C1 segment of cervical spinal cord (tissue), 14 donors: ENCODE measurements around the gene CHST3.
A peak's percentile ranks its signal among the peaks of the same experiment; 100 is the strongest.
"Not testable (repeated sequence)": the region's sequence is repeated elsewhere in the genome, so short reads cannot be mapped to it uniquely, and the experiment has no call there.

ENCODE experiments used
- DNase-seq, 14 donors: peaks; one replicate each; lab custom pipeline; 2025; lab: John Stamatoyannopoulos, UW

Gene CHST3, protein sequence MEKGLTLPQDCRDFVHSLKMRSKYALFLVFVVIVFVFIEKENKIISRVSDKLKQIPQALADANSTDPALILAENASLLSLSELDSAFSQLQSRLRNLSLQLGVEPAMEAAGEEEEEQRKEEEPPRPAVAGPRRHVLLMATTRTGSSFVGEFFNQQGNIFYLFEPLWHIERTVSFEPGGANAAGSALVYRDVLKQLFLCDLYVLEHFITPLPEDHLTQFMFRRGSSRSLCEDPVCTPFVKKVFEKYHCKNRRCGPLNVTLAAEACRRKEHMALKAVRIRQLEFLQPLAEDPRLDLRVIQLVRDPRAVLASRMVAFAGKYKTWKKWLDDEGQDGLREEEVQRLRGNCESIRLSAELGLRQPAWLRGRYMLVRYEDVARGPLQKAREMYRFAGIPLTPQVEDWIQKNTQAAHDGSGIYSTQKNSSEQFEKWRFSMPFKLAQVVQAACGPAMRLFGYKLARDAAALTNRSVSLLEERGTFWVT

DNA sequence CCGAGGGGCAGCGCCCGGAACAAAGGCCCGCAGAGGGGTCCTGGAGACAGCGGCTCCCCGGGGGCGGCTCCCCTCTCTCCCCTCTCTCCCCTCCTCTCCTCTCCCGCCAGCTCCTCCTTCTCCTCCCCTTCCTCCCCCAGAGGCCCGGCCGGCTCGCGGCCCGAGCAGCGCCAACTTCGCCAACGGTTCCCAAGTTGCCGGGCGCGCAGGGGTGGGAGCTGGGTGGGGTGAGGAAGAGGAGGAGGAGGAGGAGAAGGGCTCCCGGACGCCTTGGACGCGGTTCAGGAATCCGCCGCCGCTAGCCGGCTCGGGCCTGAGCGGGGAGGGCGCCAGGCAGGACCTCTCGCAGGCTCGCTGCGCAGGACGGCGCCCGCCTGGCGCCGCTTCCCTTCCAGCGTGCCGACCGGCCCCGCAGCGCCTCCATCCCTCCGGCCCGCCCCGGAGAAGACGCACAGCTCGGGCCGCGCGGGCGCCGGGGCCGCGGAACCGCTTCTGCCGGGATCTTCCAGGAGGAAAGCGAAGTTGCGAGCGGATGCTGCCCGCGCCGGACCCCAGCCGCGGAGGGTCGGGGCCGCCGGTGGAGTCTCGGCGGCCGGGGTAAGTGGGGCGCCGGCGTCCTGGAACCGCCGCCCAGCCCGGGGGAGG lies at the start of gene CHST3:
Gene CHST3 (plus strand): TSS at position 298 of the 645 bp plus-strand sequence. CDS start 41,448 bp downstream, outside the sequence.
- peak in 11 of 14 donors; percentile 20 to 82 (median 65) for DNase-seq

DNA sequence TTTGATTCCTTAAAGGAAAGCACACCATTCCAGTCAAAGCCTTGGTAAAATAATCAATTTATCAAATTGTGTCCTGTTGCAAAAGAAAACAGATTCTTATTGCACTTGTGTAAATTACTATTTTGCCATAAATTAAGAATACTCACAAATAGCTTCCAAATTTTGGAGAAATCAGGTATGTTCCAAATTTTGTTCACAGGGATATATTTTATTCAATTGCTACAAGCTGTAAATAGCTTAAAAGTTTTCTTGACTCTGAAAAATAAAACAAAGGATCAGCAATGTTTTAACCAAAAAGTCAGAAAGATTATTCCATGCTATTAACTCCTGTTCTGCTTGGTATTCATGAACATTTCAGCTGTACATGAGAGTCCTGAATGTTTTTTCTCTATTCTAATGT lies 47.4 kb upstream of the CHST3 start:
- no peak for DNase-seq

DNA sequence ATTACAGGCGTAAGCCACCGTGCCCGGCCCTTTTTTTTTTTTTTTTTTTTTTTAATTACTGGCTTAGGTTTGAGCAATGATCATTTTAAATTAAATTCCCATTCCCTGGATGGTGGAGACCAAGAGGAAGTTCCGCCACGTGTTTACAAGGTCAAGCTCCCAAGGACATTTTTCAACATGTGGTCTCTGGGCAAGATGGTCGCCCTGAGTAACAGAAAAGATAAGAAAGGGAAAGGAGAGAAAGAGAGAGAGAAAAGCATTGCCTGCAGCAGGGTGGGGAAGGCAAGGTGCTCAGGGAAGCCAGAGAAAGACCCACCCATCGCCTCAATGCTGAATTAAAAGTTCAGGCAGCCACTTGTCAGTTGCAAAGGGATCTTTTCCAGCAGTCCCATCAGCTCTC lies 45.2 kb upstream of the CHST3 start:
- DNase-seq, result no peak

DNA sequence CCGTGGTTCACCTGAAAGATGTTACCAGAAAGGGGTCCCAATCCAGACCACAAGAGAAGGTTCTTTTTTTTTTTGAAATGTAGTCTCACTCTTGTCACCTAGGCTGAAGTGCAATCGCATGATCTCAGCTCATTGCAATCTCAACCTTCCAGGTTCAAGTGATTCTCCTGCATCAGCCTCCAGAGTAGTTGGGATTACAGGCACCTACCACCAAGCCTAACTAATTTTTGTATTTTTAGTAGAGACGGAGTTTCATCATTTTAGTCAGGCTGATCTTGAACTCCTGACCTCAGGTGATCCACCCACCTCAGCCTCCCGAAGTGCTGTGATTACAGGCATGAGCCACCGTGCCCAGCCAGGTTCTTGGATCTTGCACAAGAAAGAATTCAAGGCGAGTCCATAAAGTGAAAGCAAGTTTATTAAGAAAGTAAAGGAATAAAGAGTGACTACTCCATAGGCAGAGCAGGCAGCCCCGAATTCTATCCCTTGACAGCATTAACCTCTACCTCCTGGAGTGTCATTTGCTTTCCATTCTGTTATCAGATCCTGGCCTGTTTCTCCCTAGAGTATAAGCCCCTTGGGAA lies 44.1 kb upstream of the CHST3 start:
- DNase-seq, result not testable (repeated sequence)

DNA sequence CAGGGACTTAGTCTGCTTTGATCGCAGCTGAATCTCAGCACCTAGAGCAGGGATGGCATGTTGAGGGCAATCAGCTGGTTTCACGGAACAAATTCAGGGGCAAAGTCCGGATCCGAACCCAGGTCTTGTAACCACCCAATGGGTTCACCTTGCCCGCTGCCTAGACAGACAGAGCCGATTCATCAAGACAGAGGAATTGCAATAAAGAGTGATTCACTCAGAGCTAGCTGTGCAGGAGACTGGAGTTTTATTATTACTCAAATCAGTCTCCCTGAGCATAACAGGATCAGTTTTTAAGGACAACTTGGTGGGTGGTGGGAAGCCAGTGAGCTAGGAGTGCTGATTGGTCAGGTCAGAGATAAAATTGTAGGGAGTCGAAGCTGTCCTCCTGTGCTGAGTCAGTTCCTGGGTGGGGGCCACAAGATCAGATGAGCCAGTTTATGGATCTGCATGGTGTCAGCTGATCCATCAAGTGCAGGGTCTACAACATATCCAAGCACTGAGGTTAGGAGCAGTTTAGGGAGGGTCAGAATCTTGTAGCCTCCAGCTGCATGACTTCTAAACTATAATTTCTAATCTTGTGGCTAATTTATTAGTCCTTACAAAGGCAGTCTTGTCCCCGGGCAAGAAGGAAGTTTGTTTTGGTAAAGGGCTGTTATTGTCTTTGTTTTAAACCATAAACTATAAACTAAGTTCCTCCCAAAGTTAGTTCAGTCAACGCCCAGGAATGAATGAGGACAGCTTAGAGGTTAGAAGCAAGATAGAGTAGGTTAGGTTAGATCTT lies 43.5 kb upstream of the CHST3 start:
- no peak for DNase-seq

DNA sequence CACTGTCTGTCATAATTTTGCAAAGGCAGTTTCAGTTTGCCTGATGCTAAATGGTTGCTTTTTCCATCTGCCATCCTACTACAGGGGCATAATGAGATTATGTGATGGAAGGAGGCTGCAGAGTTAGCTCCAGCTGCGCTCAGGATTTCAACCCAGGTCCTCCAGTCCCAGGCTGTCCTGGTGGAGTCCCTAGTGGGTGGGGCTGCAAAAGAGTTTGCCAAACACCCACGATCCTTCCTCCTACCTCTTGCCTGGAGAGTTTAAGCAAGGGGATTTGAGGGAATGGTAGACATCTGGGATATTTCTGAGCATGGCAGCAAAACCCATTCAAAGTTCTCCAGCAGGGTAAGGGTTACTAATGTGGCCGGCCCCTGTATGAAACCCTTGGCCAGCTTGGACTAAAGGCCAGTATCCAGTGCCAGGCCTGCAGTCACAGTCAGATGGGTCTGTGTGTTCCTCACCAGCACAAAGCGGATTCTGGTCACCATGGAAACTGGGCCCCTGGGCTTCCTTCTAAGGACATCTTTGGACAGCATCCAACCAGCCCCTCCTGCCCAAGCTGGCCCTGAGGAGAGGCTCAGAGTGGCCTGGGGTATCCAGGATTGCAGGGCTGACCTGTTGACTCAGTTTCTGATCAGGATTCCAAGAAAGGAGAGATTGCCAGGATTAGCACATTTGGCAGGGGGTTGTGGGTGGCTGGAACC lies 42.7 kb upstream of the CHST3 start:
- peak in 11 of 14 donors; percentile 10 to 88 (median 60) for DNase-seq

DNA sequence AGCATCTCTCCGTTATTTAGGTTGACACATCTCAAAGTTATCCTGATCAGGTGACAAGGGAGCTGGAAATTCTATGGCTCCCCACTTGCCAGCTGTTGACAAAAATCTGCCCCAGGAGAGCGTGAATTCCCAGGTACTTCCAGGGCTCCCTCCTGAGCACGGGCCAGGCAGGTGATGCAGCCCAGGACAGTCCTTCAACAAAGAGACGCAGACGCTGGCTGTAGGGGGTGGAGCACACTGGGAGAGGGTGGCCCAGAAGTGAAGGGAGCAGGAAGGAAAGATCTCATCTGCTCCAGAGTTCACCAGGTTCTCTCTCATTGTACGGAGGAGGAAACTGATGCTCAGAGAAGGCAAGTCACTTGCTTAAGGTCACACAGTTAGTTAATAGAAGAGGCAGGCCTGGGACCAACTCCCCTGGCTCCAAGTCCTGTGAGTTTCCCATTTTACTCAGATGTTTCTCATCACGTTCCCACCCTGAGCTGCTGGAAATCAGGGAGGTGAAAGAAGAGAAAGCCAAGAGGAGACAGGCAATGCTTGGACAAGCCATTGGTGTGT lies 41.0 kb upstream of the CHST3 start:
- no peak for DNase-seq

DNA sequence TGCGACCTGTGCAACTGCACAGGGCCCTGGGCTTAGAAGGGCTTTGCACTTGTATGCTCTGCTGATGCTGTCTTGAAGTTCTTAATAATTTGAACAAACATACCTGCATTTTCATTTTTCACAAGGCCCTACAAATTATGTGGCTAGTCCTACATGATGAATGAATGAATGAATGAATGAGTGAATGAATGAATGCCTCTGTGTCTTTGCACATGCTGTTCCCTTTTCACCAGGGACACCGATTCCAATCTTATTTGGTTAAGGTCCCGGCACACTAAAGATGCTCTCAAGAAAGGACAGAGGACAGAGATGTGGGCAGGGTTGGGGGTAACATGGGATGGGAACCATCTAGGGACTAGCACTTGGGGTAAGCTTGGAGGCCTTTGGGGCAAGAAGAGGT lies 39.4 kb upstream of the CHST3 start:
- DNase-seq, result no peak

DNA sequence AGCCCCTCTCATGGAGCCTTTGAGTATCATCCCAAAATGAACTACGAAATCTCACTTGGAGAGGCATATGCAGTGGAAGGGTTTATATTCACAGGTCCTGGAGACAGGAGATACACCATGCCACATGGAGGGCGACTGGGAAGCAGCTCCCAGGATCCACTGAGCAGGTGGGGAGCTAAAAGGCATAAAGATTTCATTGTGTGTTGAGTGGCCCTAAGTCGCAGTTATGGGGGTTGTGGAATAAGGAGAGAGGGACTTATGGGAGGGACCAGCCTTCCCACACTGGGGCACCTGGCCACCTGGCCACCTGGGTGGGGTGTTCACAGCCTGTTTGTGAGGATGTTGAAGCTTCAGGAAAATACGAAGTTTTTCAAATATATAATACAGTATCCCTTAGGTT lies 37.0 kb upstream of the CHST3 start:
- DNase-seq, result no peak

DNA sequence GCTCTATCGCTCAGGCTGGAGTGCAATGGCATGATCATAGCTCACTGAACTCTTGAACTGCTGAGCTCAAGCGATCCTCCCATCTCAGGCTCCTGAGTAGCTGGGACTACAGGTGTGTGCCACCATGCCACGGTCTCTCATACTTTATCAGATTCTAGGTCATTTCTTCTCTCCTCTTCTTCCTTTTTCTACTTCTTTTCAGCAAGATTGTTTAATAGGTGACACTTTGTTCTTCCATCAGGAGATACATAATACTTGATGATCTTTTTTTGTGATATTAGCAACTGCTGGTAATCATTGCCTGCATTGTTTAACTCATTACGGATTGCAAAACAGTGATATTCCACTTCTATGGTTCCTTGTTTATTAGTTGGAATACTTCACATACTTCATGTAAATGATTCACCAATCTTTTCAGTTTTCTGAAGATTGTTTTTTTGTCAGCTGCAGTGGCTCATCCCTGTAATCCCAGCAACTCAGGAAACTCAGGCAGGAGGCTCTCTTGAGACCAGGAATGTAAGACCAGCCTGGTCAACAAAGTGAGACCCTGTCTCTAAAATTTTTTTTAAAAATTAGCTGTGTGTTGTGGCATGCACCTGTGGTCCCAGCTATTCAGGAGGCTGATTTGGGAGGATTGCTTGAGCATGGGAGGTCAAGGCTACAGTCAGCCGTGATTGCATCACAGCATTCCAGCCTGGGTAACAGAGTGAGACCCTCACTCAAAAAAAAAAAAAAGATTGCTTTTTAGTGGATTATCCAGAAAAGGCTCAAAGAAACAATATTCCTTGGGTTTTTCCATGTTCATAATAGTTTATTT lies 36.2 kb upstream of the CHST3 start:
- no peak for DNase-seq

DNA sequence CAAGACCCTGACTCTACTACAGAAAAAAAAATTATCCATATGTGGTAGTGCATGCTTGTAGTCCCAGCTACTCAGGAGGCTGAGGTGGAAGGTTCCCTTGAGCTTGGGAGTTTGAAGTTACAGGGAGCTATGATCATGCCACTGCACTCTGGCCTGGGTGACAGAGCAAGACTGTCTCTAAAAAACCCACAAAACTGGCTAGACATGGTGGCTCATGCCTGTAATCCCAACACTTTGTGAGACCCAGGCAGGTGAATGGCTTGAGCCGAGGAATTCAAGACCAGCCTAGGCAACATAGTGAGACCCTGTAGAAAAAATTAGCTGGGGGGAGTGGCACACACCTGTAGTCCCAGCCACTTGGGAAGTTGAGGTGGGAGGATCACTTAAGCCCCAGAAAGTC lies 32.9 kb upstream of the CHST3 start:
- no peak for DNase-seq

DNA sequence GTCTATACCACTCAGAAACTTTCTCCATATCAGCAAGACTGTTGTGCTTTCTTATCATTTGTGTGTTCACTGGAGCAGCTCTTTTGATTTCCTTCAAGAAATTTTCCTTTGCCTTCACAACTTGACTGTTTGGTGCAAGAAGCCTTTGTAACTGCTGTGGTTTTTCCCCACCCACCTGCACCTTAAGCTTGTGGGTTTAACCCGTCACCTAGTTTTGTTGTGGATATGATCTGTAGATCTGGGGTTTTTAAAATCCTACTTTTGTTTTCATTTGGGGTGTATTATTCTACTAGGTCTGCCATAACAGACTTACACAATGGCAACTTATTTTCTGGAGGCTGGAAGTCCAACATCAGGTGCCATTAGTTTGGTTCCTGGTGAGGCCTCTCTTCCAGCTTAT lies 30.5 kb upstream of the CHST3 start:
- DNase-seq, result no peak

DNA sequence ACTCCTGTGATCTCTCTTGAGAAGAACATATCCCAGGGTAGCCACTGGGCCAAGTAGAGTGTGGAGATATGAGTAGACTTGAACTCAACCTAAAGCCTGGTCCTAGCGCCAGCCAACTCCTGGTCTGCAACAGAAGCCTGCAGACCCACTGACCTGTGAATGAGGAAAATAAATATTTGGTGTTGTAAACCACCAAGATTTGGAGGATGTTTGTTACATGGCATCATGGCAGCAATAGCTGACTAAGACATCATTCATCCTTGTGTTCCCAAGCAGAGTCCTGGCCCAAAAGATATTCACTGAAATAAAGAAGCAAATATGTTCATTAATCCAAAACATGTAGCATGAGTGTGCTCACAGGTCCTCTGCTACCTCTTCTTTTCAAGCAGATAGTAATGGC lies 26.0 kb upstream of the CHST3 start:
- DNase-seq, result no peak

DNA sequence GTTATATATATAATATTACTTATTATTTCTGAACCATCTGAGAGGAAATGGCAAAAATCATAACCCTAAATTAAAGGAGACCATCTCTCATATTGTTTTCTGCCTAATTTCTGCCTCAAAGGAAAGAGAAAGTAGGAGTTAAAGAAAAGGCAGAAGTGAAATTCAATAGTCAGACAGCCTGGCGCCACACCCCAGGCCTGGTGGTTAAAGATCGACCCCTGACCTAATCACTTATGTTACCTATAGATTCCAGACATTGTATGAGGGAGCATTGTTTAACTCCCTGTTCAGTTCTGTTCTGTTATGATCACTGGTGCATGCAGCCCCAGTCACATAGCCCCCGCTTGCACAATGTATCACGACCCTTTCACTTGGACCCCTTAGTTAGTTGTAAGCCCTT lies 24.9 kb upstream of the CHST3 start:
- DNase-seq, result no peak

DNA sequence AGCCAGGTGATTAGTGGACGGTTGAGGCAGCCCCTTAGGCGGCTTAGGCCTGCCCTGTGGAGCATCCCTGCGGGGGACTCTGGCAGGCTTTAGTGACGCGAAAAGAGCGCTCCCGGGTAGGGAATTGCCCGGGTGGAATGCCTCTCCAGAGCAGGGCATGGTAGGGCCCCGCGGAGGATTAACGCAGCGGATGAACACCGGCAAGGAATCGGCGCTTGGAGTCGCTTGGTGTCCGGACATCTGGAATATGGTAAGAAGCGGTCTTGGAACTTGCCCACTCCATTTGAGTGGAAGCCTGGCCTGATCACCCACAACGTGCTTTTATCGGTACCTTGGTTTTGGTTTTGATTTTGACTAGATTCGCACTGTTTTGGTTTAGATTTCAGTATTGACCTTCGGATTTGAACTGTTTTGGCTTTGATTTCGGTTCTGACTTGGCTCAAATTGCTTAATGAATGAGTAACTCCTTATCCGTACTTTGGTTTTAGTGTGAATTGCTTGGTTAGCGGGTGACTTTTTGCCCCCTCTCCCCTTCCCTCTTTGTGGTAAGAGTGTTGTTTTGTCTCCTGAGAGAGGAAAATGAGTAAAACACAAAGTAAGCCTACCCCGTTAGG lies 24.2 kb upstream of the CHST3 start:
- no peak for DNase-seq

DNA sequence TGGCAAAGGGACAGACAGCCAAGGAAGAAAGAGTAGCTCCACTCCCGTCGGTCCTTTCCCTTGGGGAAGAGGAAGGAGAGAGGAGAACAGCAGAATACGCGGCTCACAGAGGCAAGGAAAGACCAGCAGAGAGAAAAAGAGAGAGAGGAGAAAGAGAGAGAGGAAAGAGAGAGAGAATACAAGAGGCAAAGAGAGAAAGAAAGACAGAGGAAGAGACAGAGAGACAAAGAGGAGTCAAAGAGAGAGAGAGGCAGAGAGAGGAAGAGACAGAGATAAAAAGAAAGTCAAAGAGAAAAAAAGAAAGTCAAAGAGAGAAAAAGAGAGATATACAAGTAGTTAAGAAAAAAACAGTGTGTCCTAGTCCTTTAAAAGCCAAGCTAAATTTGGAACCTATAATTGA lies 23.4 kb upstream of the CHST3 start:
- no peak for DNase-seq

DNA sequence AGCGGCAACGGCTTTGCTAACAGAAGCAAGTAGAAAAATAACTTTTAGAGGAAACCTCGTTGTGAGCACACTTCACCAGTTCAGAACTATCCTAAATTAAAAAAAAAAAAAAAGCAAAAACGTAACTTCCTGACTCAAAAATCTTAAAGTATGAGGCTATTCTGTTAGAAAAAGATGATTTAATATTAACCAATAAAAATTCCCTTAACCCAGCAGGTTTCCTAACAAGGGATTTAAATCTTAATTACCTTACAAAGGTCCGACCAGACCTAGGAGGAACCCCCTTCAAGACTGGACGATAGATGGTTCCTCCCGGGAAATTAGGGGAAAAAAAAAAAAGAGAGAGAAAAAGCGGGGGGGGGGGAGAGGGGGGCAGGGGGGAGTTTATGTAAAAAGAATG lies 22.9 kb upstream of the CHST3 start:
- DNase-seq, result no peak

DNA sequence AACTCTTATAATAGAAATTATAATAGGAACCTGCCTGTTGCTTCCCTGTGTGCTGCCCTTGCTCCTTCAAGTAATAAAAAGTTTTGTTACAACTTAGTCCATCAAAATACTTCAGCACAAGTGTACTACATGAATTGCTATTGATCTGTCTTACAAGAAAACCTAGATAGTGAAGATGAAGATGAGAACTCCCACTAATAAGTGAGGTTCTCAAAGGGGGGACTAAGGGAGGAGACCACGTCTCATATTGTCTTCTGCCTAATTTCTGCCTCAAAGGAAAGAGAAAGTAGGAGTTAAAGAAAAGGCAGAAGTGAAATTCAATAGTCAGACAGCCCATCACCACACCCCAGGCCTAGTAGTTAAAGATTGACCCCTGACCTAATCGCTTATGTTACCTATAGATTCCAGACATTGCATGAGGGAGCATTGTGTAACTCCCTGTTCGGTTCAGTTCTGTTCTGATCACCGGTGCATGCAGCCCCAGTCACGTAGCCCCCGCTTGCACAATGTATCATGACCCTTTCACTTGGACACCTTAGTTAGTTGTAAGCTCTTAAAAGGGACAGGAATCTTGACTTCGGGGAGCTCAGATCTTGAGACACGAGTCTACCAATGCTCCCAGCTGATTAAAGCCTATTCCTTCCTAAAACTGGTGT lies 18.2 kb upstream of the CHST3 start:
- no peak for DNase-seq

DNA sequence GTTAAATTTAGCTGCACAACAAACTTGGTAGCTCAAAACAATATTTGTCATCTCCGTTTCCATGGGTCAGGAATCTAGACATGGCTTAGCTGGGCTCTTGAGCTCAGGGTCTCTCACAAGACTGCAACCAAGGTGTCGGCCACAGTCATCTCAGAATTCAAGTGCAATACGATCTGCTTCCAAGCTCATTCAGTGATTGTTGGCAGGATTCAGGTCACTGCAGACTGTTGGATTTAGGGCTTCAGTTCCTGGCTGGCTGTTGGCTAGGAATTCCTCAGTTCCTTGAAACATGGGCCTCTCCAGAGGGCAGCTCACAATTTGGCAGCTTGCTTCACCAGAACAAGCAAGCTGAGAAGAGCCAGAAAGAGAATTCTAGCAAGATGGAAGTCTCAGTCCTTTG lies 17.5 kb upstream of the CHST3 start:
- DNase-seq, result peak in 6 of 14 donors; percentile 12 to 57 (median 32)
